Astrocyte of the hippocampus (primary cell): ENCODE measurements around the gene CKB.

Source experiments
- DNase-seq: peaks from one replicate; pipeline ENCODE4 v3.0.0; 2011; ENCODE audit warnings: low read depth, low spot score

The CKB gene

DNA sequence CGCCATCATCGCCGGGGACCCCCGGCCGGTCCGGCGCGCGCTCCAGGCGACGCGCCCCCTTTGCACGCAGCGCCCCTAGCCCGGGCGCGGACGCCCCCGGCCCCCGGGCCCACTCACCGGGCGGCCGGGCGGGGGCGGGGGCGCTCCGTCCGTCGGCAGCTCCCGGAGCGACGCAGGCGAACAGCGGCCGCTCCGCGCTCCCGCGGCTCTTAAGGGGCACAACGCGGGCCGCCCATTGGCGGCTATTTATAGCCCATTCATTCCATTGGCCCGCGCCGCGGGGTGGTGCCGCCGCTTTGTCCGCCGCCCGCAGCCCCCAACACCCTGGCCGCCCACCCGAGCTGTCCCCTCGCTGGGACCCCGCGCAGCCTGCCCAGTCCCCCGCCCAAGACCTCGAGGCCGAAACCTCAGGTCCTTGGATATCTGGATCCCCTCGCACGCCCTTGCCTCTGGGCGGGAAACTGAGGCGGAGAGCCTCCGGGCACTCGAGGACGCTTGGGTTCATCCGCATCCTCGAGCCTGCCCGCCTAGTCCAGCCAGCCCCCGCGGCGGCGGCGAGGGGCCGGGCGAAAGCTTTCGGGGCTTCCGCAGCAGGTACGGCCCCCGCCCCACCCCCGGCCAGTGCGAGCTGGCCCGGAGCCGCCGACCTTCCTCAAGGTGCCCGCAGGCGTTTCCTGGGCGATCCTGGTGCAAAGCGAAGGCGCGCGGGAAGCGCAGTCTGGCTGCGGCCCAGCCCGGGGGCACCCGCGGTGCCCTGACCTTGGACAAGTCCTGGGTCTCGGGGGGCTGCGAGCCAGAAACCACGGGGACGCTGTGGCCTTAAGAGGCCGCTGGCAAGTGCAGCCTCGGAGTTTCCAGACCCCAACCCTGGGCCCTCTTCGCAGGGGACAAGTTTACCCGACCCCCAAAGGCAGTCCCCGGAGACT, at the start of gene CKB:
Gene CKB, minus strand, starts transcription at position 182 of the 926 bp plus-strand sequence. CDS start 337 bp downstream, outside the sequence.
- DNase-seq, result peak; percentile 86

DNA sequence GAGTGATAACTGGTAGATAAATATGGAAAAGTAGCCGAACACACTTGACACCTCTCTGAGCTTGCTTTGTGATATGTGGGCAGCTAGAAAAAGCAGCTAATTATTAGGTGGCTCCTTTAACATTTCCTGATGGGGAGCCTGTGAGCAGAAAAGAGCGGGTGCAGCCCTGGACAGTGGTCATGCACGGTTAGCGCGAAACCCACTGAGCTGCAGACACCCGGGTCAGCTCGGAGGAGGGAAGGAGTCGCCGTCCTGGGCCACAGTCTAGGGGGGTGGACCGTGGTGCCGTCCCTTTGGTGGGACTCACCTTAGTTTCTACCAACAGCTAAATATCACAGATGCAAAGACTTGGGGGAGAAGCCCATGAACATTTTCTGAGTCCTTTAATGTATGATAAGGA, 46.8 kb upstream of the CKB start:
- no peak for DNase-seq

DNA sequence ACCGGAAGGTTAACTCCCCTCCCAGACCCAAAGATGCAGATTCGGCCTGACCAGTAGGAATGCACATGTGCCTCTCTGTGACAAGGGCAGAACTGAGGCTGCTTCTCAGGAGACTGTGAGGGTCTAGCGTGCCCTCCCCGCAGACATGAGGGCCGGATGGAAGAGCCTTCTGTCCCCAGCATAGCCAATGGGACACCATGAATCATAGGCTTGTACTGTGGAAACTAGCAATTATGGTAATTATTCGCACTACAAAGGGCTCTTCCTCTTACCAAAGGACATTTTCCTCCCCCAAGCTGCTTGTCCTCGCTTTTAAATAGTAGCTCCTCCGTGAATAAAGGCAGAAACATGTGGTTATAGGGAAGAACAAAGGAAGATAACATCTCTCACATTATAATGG, 46.3 kb upstream of the CKB start:
- DNase-seq, result no peak

GRCh38 chr14:103563844-103564505, 41.3 kb upstream of the CKB start:
- no peak for DNase-seq

DNA sequence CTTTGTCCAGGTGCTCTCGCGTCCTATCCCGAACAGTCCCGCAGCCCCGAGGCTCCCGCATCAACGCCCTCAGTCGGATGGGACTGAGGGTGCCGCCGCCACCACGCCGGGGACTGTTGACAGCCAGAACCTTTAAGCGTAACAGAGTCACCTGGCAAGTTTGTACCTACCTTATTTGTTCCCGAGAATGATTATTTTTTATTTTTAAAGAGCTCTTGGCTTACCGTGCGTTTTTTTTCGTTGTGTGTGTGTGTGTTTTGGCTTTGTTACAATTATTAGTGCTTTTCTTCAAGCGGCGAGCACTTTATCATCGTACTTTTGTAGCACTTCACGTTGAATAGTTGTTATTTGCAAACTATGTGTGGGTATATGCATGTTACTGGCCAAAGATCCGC, 40.6 kb upstream of the CKB start:
- no peak for DNase-seq

GRCh38 chr14:103562429-103563225, 40.0 kb upstream of the CKB start, which contains the start of the genes BAG5 and COA8:
BAG5 (minus strand) TSS chr14:103562657; CDS start chr14:103561164, 1,493 bp downstream.
COA8 (plus strand) TSS chr14:103562960; CDS start chr14:103563002, 42 bp downstream.
- DNase-seq, result peak; percentile 95

GRCh38 chr14:103562179-103562428, 39.5 kb upstream of the CKB start:
- no peak for DNase-seq

DNA sequence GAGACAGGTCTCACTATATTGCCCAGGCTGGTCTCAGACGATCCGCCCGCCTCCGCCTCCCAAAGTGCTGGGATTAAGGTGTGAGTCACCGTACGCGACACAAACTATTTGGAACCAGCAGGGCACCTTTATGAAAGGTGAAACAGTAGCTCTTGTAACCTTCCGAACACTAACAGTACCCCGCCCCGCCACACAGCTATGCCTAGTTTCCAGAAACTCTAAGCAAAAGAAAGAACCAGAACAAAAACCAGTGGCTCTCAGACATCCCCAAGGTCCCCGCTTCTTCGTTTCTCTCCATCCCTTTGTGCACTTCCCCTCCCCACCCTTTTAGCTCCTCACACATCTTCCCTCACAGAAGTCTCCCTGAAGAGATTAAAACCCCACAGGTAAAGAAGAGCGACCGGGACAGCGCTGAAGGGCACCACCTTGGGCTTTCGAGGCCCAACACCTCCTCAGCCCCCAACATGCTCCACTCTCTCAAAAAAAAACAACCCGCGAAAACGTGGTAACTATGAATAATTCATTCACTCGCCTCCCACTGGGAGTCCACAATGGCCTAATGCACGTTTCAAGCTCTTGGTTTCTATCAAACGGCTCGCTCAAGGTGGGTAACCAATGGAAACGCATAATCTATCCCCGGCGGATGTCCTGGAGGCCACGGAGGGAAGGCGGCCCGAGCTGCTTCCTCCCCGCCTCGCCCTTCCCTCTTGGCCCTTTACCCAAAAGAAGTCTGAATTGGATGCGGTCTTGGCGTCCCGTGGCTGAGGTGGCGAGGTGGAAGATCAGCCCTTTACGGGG, 39.0 kb upstream of the CKB start:
- DNase-seq, result peak; percentile 78

DNA sequence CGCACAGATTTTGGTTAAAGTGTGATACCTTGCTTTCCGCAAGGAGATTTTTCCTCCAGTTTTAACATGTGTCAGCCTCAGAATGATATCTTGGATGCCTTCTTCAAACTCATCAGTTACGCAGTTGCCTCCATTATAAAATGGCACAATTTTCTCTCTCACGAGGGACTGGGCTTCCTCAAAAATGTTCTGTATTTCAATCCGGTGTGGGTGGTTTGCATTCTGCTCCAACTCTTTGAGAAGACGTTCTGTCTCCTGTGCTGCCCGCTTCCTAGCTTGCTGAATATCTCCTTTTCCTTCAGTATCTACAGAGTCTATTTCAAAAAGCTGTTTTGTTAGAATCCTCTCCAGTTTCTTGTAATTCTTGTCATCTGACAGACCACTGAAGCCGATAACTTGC, 38.1 kb upstream of the CKB start:
- no peak for DNase-seq

DNA sequence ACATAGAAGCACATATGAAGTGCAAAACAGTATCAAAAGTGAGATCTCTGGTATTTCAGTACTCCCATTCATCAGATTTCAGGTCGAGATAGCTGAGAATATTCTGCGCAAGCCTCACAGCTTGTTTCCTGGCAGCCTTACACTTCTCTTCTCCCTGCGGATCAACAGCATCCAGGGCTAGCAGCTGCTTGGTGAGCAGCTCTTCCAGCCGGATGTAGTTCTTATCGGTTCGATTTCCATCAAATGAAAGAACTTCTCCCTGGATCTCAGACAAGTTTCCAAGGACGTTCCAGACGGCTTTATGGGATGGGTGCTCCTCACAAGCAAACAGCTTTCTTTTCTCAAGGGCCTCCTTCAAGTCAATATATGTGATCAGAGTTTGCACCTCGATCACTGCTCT, 37.1 kb upstream of the CKB start:
- DNase-seq, result no peak

- DNase-seq, result peak; percentile 88
Measured at GRCh38 chr14:103558071-103558882, 35.6 kb upstream of the CKB start.

DNA sequence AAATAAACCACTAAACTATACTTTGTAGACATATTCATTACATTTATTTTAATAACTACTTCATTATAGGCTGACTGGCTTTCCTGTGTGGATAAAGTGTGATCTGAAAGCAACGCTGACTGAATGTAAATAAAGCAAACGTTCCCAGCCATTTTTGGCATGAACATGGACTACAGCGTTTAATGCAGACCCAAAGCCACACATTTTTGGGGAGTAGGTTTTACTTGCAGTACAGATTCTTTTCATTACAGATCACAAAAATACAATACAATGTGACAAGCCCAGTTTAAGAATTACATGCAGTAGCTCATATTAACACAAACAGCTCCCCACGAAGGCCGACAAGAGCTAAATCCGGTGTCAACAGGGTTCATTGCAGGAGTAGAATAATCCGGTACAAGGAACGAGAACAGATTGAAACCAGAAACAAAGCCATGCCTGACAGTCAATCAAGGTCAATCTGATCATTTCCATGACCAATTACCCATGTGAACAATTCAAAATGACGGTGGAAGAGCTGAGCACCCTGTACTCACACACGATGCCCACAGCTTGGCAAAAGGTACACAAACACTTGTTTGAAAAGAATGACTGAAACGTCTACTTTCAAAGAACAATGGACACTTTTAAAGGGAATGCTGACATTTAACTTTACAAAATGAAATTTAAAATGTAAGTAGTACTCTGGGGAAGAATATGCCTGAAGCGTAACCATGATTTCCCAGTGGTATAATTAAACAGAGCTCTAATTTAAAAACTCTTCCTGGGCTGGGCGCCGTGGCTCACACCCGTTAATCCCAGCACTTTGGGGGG, 34.5 kb upstream of the CKB start:
- no peak for DNase-seq

DNA sequence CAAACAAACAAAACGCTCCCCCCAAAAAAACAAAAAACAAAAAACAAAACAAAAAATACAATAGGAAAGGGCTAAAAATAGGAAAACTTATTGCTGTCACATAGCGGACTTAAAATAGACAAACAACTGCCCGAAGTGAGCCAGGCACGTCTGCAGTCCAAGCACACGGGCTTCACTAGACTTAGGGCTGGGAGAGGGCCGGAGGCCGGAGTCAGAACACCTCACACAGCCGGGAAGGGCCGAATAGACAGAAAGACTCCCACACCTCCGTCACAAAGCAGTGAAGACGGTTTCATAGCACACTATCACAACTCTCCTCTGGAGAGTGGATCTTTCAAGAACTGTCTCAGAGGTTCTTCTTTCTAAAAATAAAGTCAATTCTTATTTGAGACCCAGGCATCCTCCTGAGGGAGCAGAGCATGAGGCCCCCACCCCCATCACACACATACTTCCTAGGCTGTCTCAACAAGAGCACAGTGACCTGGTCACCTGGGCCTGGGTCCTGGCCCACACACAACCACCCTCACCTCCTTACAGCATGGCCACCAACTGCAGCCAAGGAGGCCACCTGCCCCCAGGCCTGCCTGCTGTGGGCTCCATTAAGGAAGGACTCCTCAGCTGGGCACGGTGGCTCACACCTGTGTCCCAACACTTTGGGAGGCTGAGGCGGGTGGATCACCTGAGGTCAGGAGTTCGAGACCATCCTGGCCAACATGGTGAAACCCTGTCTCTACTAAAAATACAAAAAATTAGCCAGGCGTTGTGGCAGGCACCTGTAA, 33.1 kb upstream of the CKB start:
- DNase-seq, result no peak

DNA sequence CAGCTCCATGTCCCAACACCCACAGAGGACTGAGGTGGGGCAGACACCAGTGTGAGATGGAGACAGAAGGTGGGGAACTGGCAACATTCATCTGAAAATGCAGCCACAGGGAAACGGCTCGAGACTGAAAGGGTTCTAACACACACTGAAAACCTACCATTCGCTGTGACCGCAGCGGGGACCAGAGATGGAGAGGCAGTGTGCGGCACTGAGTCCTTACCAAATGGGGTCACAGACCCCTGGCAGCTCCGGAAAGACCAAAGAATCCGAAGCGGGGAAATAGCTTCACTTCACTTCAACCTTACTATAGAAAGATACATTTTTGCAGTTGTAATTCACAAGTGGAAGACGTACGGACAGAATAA, 30.2 kb upstream of the CKB start:
- DNase-seq, result no peak

- peak; percentile 89 for DNase-seq
Measured at GRCh38 chr14:103552011-103552845, 29.6 kb upstream of the CKB start.

GRCh38 chr14:103551338-103551762, 28.7 kb upstream of the CKB start:
- no peak for DNase-seq

DNA sequence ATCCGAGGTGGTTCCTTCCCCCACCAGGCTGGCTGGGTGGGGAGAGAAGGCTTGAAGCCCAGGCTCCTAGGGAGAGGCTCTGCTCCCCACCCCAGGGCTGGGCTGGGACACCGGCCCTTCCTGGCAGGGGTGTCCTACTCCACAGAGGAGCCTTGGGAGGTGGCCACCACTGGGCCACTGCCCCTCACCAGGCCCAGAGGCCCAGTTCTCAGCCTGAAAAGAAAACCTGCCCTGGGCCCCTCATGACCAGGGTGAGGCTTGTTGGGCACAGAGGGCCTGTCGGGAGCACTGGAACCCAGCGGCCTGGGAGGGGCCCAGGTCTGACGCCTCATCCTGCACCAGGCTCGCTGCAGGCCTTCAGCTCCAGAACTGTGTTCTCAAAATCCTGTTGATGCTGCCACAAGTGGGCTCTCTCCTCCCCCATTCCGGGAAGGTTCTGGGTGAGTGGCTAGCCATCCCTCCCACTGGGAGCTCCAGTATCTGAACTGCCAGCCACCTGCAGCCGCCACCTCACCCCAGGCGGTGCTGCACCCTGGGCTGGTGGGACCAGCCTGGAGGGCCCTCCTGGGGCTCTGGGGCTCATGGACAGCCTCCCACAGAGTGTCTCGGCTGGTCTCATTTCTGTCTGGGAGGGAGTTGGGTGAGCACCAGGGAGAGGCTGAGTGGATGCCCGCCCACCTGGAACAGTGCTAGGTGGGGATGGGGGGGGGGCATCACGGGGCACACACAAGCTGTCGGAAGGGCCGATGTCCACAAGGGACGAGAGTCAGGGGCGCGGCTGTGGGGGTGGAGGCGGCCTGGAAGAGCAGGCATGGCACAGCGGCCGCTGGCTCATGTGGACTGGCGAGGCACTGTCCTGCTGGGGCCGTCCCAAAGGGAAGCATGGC, 28.1 kb upstream of the CKB start:
- peak; percentile 29 for DNase-seq
